Measurements from ENCODE around the gene PLEKHA8. TPM values are rescaled to one million over a fixed set of nuclear protein-coding genes. Genes with fewer than 3 reads are reported as not detected.

The PLEKHA8 gene
- total and polyA plus RNA-seq, 12 donors = 2.1 to 14.5 (median 6.3) TPM

DNA sequence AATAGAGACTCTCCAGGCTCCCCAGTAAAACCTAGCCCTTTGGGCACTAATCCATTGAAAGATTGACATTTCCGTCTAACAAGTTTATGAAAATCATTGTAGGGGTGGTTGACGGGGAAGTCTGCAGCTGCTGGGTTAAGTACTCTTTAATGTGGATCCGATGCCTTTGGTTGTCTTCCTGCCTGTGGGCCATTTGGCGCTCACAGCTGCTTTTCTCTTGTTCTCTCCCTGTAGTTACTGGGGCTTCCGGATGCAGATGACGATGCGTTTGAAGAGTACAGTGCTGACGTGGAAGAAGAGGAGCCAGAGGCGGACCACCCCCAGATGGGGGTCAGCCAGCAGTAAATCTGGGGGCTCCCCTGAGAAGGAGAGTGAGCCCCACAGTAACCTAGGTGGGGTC lies 129.0 kb downstream of the PLEKHA8 start:
- H3K27ac ChIP-seq = no peak overlapping the region
- H3K27me3 ChIP-seq = no peaks in the 10 kb centered on the region
- no peaks in the 10 kb centered on the region for H3K9me3 ChIP-seq (replicated peaks in 1 of 3)
- DNase-seq = no peak
- TF ChIP-seq, protein P1, sequence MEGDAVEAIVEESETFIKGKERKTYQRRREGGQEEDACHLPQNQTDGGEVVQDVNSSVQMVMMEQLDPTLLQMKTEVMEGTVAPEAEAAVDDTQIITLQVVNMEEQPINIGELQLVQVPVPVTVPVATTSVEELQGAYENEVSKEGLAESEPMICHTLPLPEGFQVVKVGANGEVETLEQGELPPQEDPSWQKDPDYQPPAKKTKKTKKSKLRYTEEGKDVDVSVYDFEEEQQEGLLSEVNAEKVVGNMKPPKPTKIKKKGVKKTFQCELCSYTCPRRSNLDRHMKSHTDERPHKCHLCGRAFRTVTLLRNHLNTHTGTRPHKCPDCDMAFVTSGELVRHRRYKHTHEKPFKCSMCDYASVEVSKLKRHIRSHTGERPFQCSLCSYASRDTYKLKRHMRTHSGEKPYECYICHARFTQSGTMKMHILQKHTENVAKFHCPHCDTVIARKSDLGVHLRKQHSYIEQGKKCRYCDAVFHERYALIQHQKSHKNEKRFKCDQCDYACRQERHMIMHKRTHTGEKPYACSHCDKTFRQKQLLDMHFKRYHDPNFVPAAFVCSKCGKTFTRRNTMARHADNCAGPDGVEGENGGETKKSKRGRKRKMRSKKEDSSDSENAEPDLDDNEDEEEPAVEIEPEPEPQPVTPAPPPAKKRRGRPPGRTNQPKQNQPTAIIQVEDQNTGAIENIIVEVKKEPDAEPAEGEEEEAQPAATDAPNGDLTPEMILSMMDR (IDR thresholded peaks at IDR 0.05) = no peak
- TF ChIP-seq POLR2A (IDR thresholded peaks at IDR 0.05) = no peak
- 82 to 95% (median 86%) methylated on average over 8 to 9 of the region's 9 CpGs for WGBS, 4 donors
- intact Hi-C loops (cut with DNase I) = no loop called here
- no peaks in the 10 kb centered on the region for H3K36me3 ChIP-seq (replicated peaks in 1 of 2)
- H3K4me1 ChIP-seq (replicated peaks in 1 of 2) = peaks cover 0 to 10% of the 10 kb centered on the region in 2 donors
- H3K4me3 ChIP-seq = no peak overlapping the region

DNA sequence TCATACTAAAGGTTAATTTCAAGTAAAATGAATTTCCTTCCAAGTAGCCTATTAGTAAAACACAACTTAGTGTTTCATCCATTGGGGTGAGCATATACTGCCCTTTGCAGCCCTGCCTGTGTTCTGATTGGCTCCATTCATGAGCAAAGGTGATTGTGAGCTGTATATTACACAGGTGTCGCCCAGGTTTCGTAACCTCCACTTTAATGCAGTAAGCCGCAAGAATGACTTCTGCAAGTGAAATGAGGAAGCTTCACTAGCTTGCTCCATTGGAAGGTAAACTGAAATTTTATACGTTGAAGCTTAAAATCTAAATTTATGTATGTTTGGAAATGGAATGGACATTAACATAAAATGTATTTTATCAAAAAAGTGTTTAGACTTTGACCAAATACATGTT lies 131.0 kb downstream of the PLEKHA8 start:
- WGBS, 4 donors = 75 to 87% (median 81%) methylated on average over 4 of the region's 4 CpGs
- no peaks in the 10 kb centered on the region for H3K36me3 ChIP-seq (replicated peaks in 1 of 2)
- no peak overlapping the region for H3K4me3 ChIP-seq
- peaks cover 0 to 15% of the 10 kb centered on the region in 2 donors for H3K4me1 ChIP-seq (replicated peaks in 1 of 2)
- H3K9me3 ChIP-seq (replicated peaks in 1 of 3) = no peaks in the 10 kb centered on the region
- no peak for DNase-seq
- H3K27me3 ChIP-seq = no peaks in the 10 kb centered on the region
- intact Hi-C loops (cut with DNase I) = no loop called here
- no peak overlapping the region for H3K27ac ChIP-seq
- TF ChIP-seq POLR2A (IDR thresholded peaks at IDR 0.05) = no peak
- TF ChIP-seq, protein P1 (IDR thresholded peaks at IDR 0.05) = no peak

DNA sequence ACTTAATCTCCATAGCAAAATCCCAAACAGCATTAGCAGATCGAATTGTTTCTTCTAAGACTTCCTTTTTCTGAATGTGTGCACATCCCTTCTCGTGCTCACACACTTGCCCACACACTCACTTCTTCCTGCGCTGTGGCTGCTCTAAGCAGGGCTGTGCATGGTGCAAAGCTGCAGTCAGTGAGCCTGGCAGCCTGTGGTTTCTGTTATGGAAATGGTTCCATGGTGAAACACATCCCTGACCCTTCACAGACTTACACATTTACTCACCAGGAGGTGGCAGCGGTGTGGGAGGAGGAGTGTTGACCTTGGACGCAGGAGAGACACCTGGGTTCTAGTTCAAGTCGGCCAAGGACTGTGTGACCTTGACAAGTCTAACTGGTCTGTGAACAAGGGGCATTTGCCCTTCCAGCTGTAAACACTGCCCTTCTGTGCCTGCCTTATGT lies 131.5 kb downstream of the PLEKHA8 start:
- H3K4me3 ChIP-seq = no peak overlapping the region
- H3K4me1 ChIP-seq (replicated peaks in 1 of 2) = peaks cover 0 to 15% of the 10 kb centered on the region in 2 donors
- H3K27me3 ChIP-seq = no peaks in the 10 kb centered on the region
- DNase-seq = peak in 4 of 7 donors; percentile 33 to 69 (median 38)
- no peaks in the 10 kb centered on the region for H3K9me3 ChIP-seq (replicated peaks in 1 of 3)
- 26 to 42% (median 37%) methylated on average over 6 of the region's 6 CpGs for WGBS, 4 donors
- intact Hi-C loops (cut with DNase I) = loop anchor here (5.0 to 10.0 kb wide), 3 partner anchors 115 to 405 kb away; no protein-coding TSS in a partner anchor
- no peaks in the 10 kb centered on the region for H3K36me3 ChIP-seq (replicated peaks in 1 of 2)
- TF ChIP-seq POLR2A (IDR thresholded peaks at IDR 0.05) = no peak
- TF ChIP-seq, protein P1 (IDR thresholded peaks at IDR 0.05) = peak in 1 of 6 experiments; percentile 23
- peak overlapping the region in 1 of 5 donors; percentile 24 for H3K27ac ChIP-seq

DNA sequence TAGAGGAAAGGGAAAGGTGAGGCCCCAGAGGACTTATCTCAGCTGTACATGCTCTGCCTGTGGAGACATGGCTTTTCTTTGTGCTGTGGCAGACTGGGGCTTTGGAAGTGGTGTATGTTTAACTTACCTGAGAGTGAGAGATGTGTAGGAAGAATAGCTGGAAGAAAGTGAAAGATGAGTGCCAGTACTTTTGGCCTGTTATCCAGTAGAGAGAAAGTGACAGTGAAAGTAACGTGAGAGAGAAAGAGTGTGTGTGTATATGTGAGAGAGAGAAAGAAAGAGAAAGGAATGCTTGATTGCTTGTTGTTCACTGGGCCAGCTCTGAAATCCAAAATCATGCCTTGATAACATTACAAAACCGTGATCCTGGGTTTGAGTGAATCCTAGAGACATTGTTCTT lies 132.1 kb downstream of the PLEKHA8 start:
- Histone ChIP-seq H3K9me3 (replicated peaks in 1 of 3) (no peaks in the 10 kb centered on the region), H3K27ac (no peak overlapping the region), H3K27me3 (no peaks in the 10 kb centered on the region), H3K36me3 (replicated peaks in 1 of 2) (no peaks in the 10 kb centered on the region), H3K4me3 (no peak overlapping the region), H3K4me1 (replicated peaks in 1 of 2) (peaks cover 0 to 15% of the 10 kb centered on the region in 2 donors)
- WGBS, 4 donors = 88 to 93% (median 89%) methylated on average over 2 of the region's 2 CpGs
- intact Hi-C loops (cut with DNase I) = loop anchor here (5.0 to 10.0 kb wide), 3 partner anchors 114 to 404 kb away; no protein-coding TSS in a partner anchor
- no peak for DNase-seq
- no peak for TF ChIP-seq POLR2A (IDR thresholded peaks at IDR 0.05)
- TF ChIP-seq, protein P1 (IDR thresholded peaks at IDR 0.05) = no peak

All from adrenal gland (tissue), 12 donors.